NCI-H1930 (cell line): Measurements from ENCODE around the gene MYOM1.
"Not testable (repeated sequence)": the region's sequence is repeated elsewhere in the genome, so short reads cannot be mapped to it uniquely, and the experiment has no call there.

Experiments used
- DNase-seq, 2 experiments: peaks; one replicate each; lab custom pipeline; 2025; lab: John Stamatoyannopoulos, UW

MYOM1 gene

DNA sequence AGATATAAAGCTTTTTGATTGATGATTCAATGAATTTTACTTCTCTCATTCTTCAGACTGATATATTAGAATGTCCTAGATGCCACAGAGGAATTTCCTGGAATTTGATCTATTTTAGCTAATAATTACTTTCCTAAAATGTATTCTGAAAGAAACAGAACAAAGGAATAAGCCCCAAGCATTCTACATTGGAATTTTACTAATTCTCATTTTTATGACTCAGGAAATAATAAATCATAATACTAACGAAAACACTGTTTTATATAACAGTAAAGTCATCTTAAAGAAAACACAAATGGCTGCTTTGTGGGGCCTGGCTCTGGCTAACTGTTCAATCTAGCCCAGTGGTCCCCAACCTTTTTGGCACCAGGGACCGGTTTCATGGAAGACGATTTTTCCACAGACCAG lies 138.2 kb downstream of the MYOM1 start:
- DNase-seq = no peak

DNA sequence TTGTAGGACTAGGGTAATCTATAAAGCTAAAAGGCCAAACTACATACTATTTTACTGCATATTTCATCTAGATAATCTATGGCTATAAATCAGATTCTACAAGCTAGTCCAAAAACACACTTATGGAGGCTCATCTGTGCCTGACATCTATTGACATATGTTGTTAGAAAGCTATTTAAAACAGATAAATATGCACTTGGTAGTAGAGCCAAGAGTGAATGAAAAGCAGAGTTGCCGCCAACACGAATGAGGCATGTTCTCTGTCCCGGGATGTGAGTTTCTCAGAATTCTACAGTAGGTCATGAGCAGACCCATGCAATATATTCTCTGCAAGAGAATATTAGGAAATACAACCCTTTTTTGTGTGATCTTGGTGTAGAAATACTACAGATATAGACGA lies 140.1 kb downstream of the MYOM1 start:
- no peak for DNase-seq

DNA sequence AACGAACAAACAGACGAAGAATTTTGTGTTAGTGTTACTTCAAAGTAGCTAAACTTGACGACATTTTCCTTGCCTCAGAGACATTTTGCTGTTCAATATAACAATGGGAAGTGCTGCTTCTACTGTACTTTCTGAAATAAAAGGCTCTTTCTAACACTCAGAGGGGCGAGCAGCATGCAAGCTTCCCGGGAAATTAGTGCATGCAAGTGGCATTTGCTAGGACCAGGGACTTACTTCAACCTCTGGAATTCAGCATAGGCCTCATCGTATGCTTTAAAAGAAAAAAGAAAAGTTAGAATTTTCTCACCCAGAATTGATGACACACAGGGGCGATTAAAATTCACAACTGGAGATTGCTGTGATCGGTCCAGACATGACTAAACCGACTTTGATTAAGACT lies 144.3 kb downstream of the MYOM1 start:
- no peak for DNase-seq

DNA sequence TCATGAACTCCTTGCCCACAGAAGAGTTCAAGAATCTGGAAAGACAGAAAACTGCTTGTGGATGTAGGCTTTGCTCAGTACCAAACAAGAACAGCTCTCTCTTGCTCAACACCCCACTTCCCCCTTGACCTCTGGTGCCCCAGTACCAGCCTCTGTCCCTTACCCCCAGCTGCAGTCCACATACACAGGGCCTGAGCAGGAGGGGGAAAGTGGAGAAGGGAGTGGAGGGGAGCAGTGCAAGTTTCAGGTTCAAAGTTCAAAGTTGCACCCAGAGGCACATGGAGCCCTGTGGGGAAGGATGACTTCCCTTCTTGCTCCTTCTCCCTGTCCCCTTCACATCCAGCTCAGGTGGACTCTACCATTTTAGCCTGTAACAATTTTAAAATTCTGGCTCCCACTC lies 145.7 kb downstream of the MYOM1 start:
- no peak for DNase-seq

DNA sequence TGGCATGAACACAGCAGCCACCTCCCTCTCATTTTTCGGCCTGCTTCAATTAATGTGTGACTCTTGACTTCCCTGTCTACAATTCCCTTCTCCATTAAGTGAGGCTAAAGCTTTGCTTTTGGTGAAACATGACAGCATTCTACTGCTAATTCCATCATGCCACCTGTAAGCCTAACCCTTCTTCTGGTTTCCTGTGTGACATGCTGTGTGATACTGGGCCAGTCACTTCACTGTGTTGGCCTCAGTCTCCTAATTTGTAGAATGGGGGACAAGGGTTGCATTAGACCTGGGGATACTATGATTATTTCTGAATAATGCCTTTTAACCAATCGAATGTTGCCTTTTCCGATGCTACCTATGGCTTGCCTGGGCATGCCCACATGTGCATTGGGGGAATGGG lies 146.4 kb downstream of the MYOM1 start:
- DNase-seq = not testable (repeated sequence)

DNA sequence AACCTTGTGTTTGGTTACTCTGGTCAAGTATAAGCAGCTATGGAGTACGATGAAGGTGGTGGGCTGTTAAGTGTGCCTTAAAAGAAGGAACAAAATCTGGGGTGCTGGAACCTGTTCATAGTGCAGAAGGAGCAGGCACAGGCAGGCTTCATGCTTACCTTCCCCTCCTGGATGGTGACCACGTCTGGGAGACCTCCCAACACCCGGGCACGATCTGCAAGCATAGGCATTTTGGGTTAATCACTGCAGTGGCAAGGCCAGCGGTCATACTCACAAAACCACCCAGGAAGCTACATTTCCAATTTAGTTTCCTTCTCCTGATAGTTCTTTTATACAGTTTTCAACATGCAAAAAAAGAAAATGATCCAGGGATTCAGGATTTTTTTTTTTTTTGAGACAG lies 148.1 kb downstream of the MYOM1 start:
- no peak for DNase-seq

DNA sequence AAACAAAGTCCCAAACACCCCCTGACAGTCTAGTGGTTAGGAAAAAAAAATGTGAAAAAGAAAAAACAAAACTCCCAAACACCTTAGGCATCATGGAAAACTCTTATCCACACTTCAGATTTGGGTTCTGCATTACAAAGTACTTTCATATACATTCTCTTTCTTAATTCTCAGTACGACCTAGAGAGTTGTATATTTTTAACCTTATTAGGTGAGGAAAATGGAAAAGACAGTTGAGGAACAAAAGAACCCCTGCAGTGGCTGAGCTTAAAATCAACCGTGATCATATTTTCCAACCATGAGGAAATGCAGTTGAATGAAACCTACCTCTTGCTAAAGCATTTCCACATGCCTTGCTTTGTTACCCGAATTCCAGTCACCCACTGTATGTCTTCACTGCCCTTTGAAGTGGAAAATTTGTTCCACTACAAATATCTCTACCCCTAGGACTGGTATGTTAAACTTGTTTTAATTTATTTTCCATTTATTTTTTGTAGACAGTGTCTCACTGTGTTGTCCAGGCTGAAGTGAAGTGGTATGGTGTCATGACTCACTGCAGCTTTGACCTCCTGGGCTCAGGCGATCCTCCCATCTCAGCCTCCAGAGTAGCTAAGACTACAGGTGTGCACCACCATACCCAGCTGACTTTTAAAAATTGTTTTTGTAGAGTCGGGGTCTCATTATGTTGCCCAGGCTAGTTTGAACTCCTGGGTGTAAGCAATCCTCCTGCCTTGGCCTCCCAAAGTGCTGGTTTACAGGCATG lies 149.9 kb downstream of the MYOM1 start:
- DNase-seq = no peak

DNA sequence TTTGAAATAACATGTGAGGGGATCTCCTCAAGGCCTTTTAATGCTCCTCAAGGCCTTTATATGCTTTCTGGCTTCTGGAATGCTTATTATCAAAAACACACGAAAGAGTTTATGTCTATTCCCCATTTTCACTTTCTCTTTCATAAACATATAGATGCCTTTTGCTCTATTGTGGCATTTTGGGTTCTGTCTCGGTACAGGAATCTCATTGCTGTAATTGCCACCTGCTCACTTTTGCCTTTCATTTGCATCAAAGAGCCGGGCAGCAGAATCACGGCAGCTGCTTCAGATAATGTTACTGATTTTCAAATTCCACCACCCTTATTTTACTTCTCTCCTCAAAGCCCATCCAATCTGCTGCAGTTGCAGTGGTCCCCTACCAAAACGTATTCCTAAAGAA lies 152.0 kb downstream of the MYOM1 start:
- no peak for DNase-seq

DNA sequence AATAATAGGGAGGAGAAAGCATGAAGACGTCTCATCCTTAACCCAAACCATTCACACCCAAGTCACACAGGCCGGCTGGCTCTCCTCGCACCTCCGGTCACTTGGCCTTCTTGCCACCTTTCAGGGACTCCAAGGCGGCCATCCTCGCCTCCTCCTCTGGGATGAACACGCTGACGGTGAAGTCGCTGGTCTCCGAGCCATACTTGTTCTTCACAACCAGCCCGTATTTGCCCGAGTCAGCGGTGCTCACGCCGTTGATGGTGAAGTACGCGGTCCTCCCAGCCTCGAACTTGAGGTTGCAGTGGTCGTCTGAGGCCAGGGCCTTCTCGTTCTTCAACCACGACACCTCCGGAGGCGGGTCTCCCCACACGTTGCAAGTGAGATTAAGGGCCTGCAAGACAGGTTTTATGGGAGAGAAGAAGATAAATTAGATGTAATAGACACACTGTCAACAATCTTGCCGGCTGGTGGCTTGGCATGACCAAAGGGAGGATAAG lies 152.6 kb downstream of the MYOM1 start:
- DNase-seq = no peak

DNA sequence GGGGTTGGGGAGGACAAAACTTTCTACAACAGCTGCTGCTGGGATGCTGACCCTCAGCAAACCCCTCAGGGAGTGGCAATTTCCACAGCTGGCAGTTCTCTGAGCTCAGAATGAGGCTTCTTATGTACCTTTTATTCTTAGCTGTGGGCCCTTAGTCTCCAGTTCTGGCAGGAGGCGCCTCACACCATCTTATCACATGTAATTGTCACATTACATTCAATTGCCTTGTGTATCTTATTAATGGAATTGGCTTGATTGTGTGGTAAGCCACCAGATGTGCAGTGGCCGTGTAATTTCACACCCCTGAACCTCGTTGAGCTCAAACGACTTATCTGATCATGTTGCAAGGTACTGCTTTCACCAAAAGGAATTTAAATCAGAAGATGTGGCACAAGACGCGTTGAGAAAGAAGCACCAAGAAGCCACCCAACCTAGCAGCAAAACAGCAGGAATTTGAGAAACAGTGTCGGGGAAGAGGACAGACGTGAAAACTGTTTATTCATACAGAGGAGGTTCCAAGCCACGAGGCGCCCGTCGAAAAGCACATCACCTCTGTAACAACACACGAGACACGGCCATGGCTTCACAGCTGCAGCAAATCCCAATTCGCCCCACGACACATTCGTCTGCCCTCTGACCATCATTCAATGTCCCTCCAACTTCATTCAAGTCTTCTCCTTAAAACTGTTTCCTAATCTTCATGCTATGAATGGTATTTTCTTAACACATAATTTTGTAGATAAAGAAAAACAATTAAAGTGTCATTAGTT lies 153.2 kb downstream of the MYOM1 start:
- DNase-seq = no peak

DNA sequence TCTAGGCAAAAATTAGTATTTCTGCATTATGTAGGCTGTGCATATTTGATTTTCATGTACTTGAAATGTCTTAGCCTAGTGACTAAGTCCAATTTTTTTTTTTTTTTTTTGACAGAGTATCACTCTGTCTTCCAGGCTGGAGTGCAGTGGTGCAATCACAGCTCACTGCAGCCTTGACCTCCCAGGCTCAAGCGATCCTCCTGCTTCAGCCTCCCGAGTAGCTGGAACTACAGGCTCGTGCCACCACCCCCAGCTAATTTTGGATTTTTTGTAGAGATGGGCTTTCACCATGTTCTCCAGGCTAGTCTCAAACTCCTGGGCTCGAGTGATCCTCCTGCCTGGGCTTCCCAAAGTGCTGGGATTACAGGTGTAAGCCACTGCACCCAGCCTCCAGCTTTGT lies 156.0 kb downstream of the MYOM1 start:
- DNase-seq = not testable (repeated sequence)

DNA sequence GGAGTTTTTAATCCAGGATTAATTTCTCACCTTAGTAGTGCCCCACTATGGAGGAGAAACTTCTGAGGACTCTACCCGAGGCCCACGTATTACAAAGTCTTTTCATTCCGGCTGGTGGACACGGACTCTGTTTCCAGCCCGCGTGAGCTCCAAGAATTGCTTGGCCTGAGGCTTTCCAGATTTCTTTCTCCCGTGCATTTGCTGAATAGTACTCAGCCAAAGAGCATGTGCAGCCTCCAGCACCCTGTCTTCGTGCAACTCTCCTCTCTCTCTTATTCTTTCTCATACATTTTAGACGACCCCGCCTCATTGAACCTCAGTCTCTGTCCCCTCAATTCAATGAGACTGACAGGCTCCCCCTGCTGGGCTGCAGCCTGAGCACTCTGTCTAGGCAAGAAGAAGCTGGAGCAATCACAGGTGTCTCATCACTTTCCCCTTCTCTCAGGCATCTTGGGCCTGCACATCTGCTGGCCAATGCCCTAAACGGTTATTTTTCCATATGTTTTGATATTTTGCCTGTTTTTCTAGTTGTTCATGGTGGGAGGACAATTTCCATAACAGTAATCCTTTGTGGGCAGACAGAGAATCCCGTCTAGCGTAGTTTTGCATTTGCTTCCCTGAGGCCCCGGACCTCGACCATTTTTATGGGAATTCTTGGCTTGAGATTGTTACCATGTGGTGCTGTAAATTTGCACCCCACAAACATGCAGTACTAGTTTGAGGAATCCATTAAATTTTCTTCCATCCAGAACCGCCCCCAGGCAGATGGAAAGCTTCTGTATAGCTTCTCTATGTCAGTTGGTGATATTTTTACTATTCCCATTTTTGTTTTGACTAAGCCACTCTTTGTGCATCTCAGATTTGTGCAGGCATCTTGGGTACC lies 156.7 kb downstream of the MYOM1 start:
- peak in 1 of 2 experiments; percentile 29 for DNase-seq

DNA sequence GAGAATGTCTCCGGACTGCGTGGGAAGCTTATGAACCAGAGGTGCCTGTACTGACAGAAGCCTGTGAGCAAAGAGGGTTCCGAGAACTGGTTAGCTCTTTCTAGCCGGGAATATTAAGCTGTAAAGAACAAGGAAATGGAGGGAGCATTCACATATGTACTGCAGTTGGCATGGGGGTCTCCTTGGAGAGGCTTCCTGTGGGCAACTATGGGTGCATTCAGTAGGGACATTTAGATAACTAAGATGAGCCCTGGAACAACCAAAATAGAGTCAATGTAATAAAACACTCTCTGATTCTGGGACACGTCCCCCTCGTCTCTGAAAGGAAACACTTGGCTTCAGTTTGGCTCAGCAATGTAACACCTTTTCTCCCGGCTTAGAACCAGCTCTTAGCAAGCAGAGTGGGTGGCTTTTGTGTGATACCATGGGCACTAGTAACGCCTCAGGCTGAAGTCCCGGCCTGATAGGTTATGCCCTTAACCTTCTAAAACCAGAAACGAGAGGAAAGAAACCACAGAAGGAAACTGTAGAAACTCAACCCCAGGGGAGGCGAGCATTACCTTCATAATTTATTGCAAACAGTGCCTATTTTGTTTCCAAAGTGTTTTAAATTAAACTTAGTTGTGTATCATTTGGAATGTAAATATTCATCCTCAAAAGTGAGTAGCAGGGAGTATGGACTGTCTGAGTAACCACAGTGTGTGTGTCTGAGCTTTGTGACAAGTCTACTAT lies 158.0 kb downstream of the MYOM1 start:
- no peak for DNase-seq

DNA sequence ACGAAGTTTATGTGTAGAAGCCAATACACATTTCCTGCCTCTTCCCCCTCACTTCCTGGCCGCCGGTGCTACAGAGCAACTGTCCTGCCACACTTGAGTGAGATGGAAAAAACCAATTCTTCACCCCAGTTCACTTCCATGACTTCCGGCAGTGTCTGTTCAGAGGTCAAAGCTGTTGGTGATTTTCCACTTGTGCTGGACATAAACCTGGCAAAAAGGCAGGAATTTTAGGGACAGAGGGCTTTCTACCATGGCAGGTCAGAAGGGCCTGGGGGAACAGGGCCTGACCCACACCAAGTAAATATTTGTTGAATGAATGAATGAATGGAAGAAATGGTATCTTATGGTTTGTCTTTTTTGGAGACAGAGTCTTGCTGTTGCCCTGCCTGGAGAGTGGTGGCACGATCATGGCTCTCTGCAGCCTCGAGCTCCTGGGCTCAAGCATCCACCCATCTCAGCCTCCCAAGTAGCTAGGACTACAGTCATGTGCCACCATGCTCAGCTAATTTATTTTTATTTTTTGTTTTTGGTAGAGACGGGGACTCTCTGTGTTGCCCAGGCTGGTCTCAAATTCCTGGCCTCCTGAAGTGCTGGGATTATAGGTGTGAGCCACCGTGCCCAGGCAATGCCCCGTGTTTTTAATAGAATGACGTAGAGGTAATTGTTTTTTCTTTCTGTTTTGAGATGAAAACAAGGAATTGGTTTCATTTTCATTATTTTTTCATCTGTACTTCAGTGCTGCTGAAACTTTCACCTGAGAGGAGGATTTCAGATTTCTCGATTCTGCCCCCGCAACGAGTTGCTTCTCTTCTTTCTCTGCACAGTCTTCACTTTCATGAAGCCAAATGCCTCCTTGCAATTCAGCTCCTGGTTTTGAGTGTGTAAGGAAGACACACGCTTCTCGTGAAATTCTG lies 158.8 kb downstream of the MYOM1 start:
- no peak for DNase-seq

DNA sequence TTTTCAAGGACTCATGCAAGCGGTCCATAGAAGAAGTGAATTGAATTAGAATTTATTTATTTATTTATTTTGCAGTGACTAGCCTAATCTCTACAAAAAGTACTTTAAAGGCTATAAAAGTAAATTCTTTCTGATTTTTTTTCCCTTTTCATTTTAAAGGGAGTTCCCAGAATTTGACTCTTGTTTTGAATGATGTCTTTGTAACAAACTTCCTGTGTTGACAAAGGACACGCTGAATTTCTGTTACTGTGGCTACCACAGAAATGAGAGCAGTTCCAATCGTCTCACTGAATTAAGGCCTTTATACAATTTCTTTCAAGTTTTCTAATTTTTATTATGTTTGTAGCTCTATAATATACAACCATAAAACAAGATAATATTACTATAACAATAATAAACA lies 160.5 kb downstream of the MYOM1 start:
- DNase-seq = no peak

DNA sequence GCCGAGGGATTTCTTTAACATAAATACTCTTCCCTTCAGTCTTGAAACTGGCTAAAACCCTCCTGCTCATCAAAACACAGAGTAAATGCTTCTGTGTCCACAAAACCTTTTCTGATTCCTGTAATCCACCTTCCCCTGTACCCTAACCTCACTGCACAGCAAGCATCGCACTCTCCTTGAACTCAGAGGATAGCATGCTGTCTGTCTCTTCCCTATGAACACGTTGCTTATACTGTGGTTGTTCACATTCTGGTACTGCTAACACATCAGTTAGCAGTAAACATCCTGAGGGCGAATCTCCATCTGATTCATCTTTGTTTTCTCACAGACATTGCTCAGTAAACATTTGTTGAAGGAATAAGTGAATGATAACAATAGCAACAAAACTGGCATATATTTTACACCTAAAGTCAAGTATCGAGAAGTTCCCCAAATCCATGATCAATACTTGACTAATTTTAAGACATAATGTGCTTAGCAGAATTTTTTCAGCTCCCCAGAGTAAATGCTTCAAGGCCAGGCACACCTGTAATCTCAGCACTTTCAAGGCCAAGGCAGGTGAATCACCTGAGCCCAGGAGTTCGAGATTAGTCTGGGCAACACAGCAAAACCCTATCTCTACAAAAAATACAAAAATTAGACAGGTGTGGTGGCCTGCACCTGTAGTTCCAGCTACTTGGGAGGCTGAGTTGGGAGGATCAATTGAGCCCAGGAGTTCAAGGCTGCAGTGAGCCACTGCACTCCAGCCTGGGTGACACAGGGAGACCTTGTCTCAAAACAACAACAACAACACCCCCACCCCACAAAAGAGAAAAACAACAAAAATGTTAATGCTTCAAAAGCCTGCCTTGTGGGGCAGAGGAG lies 161.2 kb downstream of the MYOM1 start:
- no peak for DNase-seq

DNA sequence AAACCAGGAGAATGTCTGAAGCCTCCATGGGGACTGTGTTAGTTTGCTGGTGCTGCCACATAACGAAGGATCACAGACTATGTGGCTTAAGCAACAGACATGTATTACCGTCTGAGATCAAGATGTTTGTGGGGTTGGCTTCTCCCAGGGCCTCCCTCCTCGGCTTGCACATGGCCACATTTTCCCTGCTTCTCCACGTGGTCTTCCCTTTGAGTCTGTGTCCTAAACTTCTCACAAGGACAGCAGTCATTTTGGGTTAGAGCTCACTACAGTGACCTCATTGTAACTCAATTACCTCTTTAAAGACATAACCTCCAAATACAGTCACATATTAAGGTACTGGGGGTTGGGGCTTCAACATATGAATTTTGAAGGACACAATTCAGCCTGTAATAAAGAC lies 162.2 kb downstream of the MYOM1 start:
- no peak for DNase-seq

DNA sequence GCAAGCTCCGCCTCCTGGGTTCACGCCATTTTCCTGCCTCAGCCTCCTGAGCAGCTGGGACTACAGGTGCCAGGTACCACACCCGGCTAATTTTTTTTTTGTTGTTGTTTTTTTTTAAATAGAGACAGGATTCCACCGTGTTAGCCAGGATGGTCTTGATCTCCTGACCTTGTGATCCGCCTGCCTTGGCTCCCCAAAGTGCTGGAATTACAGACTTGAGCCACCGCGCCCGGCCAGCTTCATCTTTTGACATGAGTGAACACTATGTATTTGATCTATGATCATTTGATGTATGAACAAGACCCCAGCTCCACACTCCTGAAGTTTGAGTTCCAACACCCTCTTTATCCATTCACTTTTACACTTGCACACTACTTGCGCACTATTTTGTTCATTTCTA lies 163.5 kb downstream of the MYOM1 start:
- no peak for DNase-seq

DNA sequence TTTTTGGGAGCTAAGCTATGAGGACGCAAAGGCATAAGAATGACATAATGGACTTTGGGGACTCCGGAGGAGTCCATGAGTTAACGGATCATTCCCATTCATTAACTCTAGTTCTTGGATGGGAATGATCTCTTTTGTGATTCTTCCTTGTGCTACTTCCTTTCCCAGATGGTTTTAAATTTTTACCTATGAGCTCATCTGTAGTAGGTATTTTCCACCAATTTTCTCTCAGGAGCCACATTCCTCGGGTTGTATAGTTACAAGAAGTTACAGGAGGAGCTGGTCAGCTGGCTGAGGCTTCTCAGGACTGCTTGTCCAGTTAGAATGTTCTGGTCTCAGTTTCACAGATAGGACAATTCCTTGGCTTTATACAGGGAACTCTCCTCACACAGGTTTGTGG lies 164.0 kb downstream of the MYOM1 start:
- no peak for DNase-seq
